ENCODE measurements around the gene LAMC1.

GRCh38 chr1:183080406-183080805 is 57.2 kb downstream of the LAMC1 start:
- TF ChIP-seq, protein P1, sequence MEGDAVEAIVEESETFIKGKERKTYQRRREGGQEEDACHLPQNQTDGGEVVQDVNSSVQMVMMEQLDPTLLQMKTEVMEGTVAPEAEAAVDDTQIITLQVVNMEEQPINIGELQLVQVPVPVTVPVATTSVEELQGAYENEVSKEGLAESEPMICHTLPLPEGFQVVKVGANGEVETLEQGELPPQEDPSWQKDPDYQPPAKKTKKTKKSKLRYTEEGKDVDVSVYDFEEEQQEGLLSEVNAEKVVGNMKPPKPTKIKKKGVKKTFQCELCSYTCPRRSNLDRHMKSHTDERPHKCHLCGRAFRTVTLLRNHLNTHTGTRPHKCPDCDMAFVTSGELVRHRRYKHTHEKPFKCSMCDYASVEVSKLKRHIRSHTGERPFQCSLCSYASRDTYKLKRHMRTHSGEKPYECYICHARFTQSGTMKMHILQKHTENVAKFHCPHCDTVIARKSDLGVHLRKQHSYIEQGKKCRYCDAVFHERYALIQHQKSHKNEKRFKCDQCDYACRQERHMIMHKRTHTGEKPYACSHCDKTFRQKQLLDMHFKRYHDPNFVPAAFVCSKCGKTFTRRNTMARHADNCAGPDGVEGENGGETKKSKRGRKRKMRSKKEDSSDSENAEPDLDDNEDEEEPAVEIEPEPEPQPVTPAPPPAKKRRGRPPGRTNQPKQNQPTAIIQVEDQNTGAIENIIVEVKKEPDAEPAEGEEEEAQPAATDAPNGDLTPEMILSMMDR (conservative IDR thresholded peaks at IDR 0.05 in 1 of 2, IDR thresholded peaks at IDR 0.05 in 1 of 2; ENCODE audit: extremely low read depth in 1 of 2, insufficient read depth in 1 of 2, low read depth in 1 of 2, low read length in 2 of 2), result no peak
- no peak for TF ChIP-seq EZH2 (IDR thresholded peaks at IDR 0.05; ENCODE audit: borderline replicate concordance, low read length)
